CD4-positive, alpha-beta T cell (primary cell): ENCODE measurements around the gene DCLRE1B. TPM values are rescaled to one million over a fixed set of nuclear protein-coding genes. Genes with fewer than 3 reads are reported as not detected.

Experiments used
- ATAC-seq: fragments of 200-7000 bp; cut with Tn5 transposase; one replicate; pipeline ENCODE4 v1.10.0; 2022; ENCODE audit warnings: mild to moderate bottlenecking; ENCODE audit not compliant: poor library complexity
- CTCF ChIA-PET: fragments of 350-600 bp; sonication (Branson Sonifier 250); formaldehyde crosslinking; loops from one replicate; lab custom pipeline; 2021; ENCODE audit warnings: antibody characterized with exemption, inconsistent platforms; lab: Charles Lee
- POLR2A ChIA-PET: fragments of 350-600 bp; sonication (Branson Sonifier 250); formaldehyde crosslinking; loops from one replicate; lab custom pipeline; 2021; ENCODE audit warnings: antibody characterized with exemption, inconsistent platforms; lab: Charles Lee
- DNase-seq, 14 experiments: peaks; one replicate each; pipeline ENCODE4 v3.0.0-alpha.2; 2013 to 2020; ENCODE audit warnings: mixed read lengths in 2 of 14
- H3K27ac ChIP-seq, 2 donors: one replicate each; pipeline versions ENCODE4 v1.5.1 to v1.7.0; 2013; ENCODE audit warnings: low read length in 2 of 2, low read depth in 1 of 2, mild to moderate bottlenecking in 1 of 2
- H3K27me3 ChIP-seq, 2 experiments: 1 replicate in 1 of 2; 2 replicates in 1 of 2; pipeline versions ENCODE4 v1.6.1 to v1.7.0; 2013; ENCODE audit warnings: low read length in 2 of 2, control low read depth in 1 of 2, mild to moderate bottlenecking in 1 of 2, moderate library complexity in 1 of 2; ENCODE audit not compliant: insufficient read depth in 2 of 2, control insufficient read depth in 1 of 2
- H3K36me3 ChIP-seq: one replicate; pipeline ENCODE4 v1.6.1; 2013; ENCODE audit warnings: low read length, control low read depth; ENCODE audit not compliant: insufficient read depth
- H3K4me1 ChIP-seq: one replicate; pipeline ENCODE4 v1.6.1; 2013; ENCODE audit warnings: low read length, control low read depth; ENCODE audit not compliant: insufficient read depth
- H3K4me3 ChIP-seq: one replicate; pipeline ENCODE4 v1.5.1; 2013; ENCODE audit warnings: mild to moderate bottlenecking, low read length, moderate library complexity
- H3K9me3 ChIP-seq, 2 experiments: 1 replicate in 1 of 2; 2 replicates in 1 of 2; pipeline versions ENCODE4 v1.6.1 to v1.7.0; 2013; ENCODE audit warnings: low read length in 2 of 2, mild to moderate bottlenecking in 2 of 2, control low read depth in 1 of 2, moderate library complexity in 1 of 2; ENCODE audit not compliant: control insufficient read depth in 1 of 2, insufficient read depth in 1 of 2
- H3K27ac Mint-ChIP-seq: one replicate; pipeline ENCODE4 v1.8.0; 2020; ENCODE audit warnings: mixed read lengths
- H3K27me3 Mint-ChIP-seq: one replicate; pipeline ENCODE4 v1.8.0; 2021; ENCODE audit warnings: mixed read lengths
- H3K36me3 Mint-ChIP-seq: one replicate; pipeline ENCODE4 v1.8.0; 2021; ENCODE audit warnings: low read depth, mixed read lengths
- H3K4me1 Mint-ChIP-seq: one replicate; pipeline ENCODE4 v1.8.0; 2021; ENCODE audit warnings: low read depth, mixed read lengths
- H3K4me3 Mint-ChIP-seq: one replicate; pipeline ENCODE4 v1.8.0; 2020; ENCODE audit warnings: mild to moderate bottlenecking, mixed read lengths
- H3K9me3 Mint-ChIP-seq: one replicate; pipeline ENCODE4 v1.8.0; 2020; ENCODE audit warnings: mixed read lengths
- CTCF ChIP-seq: fragments of 200-600 bp; IDR thresholded peaks from one replicate; pipeline ENCODE4 v1.8.0; 2022; ENCODE audit warnings: antibody characterized with exemption, mild to moderate bottlenecking
- intact Hi-C, 2 experiments: fragments of 100-400 bp; cut with DNase I in 1 of 2; cut with micrococcal nuclease in 1 of 2; formaldehyde crosslinking; loops; one replicate each; pipeline versions ENCODE4 v1.15.1 to v1.9.0; 2023 to 2025; cut with DNase I, micrococcal nuclease
- total RNA-seq, 174 experiments: library from RNA in 2 of 174; stranded (reverse) in 2 of 174; gene quantifications; one replicate each; pipeline ENCODE4 v1.2.3 and lab custom pipeline; 2021 to 2026

Gene DCLRE1B
- total RNA-seq, 2 experiments from 2014 or later = 6.4 to 6.8 TPM

DNA sequence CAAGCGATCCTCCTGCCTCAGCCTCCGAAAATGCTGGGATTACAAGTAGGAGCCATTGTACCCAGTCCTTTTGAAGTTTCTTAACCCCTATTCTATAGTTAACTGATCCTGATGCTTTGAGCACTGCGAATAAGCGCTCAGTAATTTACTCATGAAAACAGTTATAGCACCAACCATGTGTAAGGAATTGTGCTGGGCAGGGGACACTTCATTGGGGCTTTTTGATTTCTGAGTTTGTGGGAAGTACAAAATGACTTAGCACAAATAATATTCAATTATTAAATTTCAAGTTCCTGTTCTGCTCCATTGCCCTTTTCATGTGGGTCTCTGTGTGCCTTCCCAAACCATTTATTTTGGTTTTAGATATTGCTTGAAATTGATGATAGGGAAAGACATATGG, 17.8 kb downstream of the DCLRE1B start:
- peaks cover 0 to 2% of the 10 kb centered on the region in 2 experiments for H3K27me3 ChIP-seq
- intact Hi-C loops = no loop called here
- no peaks in the 10 kb centered on the region for H3K4me1 ChIP-seq
- peaks cover 6% of the 10 kb centered on the region for H3K27me3 Mint-ChIP-seq
- no peak overlapping the region for H3K4me3 ChIP-seq
- ATAC-seq = no peak
- H3K36me3 ChIP-seq = no peaks in the 10 kb centered on the region
- no peak overlapping the region for H3K27ac Mint-ChIP-seq
- peaks cover 4% of the 10 kb centered on the region for H3K4me1 Mint-ChIP-seq
- no peak overlapping the region for H3K27ac ChIP-seq
- ChIA-PET CTCF (no interaction called here), POLR2A (no interaction called here)
- H3K9me3 ChIP-seq = no peaks in the 10 kb centered on the region
- no peaks in the 10 kb centered on the region for H3K36me3 Mint-ChIP-seq
- TF ChIP-seq CTCF = no peak
- H3K4me3 Mint-ChIP-seq = no peak overlapping the region
- no peaks in the 10 kb centered on the region for H3K9me3 Mint-ChIP-seq
- no peak for DNase-seq

DNA sequence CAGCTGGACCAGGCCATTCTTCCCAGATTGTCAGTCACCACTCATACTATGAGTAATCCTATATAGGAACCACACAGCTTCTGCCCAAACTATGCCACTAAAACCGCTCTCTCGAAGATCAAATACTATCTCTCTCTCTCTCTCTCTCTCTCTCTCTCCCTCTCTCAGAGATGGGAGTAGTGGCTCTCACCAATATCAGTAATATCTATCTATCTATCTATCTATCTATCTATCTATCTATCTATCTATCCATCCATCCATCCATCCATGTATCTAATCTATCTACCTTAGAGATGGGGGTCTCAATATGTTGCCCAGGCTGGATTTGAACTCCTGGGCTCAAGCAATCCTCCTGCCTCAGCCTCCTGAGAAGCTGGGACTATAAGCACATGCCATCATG, 19.3 kb downstream of the DCLRE1B start:
- ATAC-seq (no peak), DNase-seq (no peak)
- no peaks in the 10 kb centered on the region for H3K36me3 ChIP-seq
- POLR2A ChIA-PET = interaction anchor here (0.7 kb wide), 1 partner anchor 20 kb away, joined by 5 read pairs; the partner anchor contains the start of gene AP4B1
- no peak overlapping the region for H3K27ac ChIP-seq
- H3K4me1 ChIP-seq = peaks cover 10% of the 10 kb centered on the region
- CTCF ChIA-PET = no interaction called here
- intact Hi-C loops = no loop called here
- Mint-ChIP-seq H3K36me3 (peaks cover 8% of the 10 kb centered on the region), H3K9me3 (no peaks in the 10 kb centered on the region), H3K27me3 (peaks cover 6% of the 10 kb centered on the region), H3K4me1 (peaks cover 18% of the 10 kb centered on the region), H3K27ac (no peak overlapping the region), H3K4me3 (no peak overlapping the region)
- TF ChIP-seq CTCF = no peak
- H3K4me3 ChIP-seq = no peak overlapping the region
- no peaks in the 10 kb centered on the region for H3K27me3 ChIP-seq
- no peaks in the 10 kb centered on the region for H3K9me3 ChIP-seq

GRCh38 chr1:113928187-113928930, 23.2 kb downstream of the DCLRE1B start:
- no peaks in the 10 kb centered on the region for H3K9me3 Mint-ChIP-seq
- peak overlapping the region; percentile 98 for H3K4me3 Mint-ChIP-seq
- intact Hi-C loops = loop anchor here (5.0 kb wide), 2 partner anchors 34 to 116 kb away; partner anchors contain the start of gene RSBN1 (in 1 of the 2)
- CTCF ChIA-PET = interaction anchor here (0.9 to 5.7 kb wide), 12 partner anchors 12 to 93 kb away, joined by 3 to 60 read pairs (median 10); partner anchors contain the start of genes AP4B1 and DCLRE1B
- no peak for TF ChIP-seq CTCF
- H3K27ac Mint-ChIP-seq = peak overlapping the region; percentile 100
- POLR2A ChIA-PET = interaction anchor here (1.0 to 10.1 kb wide), 18 partner anchors 11 to 1309 kb away, joined by 3 to 256 read pairs (median 7); partner anchors contain the start of genes AP4B1, DCLRE1B, PHTF1 and RSBN1
- peaks cover 31% of the 10 kb centered on the region for H3K36me3 Mint-ChIP-seq
- Histone ChIP-seq H3K27me3 (no peaks in the 10 kb centered on the region), H3K27ac (peak overlapping the region; percentile 95 to 98), H3K36me3 (no peaks in the 10 kb centered on the region), H3K4me3 (peak overlapping the region; percentile 96), H3K4me1 (peaks cover 28% of the 10 kb centered on the region), H3K9me3 (no peaks in the 10 kb centered on the region)
- no peak for ATAC-seq
- H3K27me3 Mint-ChIP-seq = no peaks in the 10 kb centered on the region
- H3K4me1 Mint-ChIP-seq = peaks cover 50% of the 10 kb centered on the region
- DNase-seq = no peak
